Fibroblast of skin of abdomen (primary cell): ENCODE data around the gene GRIK2.

Experiments
- DNase-seq: peaks from one replicate; pipeline ENCODE4 v3.0.0-alpha.2; 2013

The GRIK2 gene

DNA sequence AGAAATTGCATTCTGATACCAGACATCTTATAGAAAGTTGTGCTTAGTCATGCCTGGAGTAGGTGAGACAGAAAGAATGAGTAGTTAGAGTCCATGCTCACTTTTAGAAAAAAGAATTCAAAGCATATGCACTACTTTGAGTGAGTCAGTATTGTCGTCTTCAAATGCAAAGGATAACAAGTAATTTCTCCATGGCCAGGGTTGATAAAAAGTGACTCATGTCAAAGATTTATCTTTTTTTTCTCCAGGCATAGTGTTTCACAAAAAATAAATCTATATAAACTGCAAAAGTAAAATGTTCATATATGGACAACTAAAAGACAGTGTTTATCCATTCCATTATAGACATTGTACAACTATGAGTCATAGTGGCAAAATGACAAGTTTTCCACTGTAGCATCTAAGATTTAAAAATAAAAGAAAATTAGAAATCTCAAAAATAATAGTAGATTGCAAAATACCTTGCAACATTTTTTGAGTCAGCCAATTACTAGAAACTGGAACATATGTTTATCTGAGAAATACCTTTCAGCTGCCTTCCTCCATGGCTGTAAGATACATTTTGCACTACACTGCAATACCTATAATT is 329.6 kb downstream of the GRIK2 start:
- DNase-seq = peak; percentile 97

DNA sequence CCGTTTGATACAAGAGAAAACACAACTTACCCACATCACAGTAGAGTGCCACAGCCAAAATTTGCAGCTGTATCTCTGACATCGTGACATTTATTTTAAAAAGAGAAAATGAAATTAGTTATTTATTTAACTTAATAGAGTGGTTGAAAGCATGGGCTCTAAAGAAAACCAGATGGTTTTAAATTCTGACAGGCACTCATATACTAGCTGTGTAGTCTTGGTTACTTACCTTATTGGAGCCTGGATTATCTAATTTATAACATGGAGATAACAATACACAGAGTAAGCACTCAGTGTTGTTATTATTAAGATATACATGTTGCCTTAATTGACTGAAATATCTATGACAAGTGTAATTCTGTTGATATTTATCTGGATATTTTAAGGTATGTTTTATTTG is 334.9 kb downstream of the GRIK2 start:
- DNase-seq = no peak

- DNase-seq = no peak
These were observed 335.4 kb downstream of the GRIK2 start for GRCh38 chr6:101728956-101729355.

GRCh38 chr6:101730954-101731353 is 337.4 kb downstream of the GRIK2 start:
- peak; percentile 14 for DNase-seq

DNA sequence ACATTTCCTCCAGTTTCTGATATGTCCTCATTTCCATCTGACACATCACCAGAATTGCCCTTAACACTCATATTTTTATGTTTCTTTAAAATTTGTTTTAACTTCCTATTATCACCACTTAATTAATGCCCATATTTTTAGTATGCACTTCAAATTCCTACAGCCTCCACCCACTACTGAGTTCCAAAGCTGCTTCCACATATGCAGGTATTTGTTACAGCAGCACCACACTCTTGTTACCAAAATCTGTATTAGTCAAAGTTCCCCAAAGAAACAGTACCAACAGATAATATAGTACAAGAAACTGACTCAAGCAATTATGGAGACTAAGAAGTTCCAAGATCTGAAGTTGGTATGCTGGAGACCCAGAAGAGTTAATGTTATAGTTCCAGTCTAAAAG is 340.4 kb downstream of the GRIK2 start:
- no peak for DNase-seq

GRCh38 chr6:101738481-101738880 is 345.0 kb downstream of the GRIK2 start:
- DNase-seq = no peak

DNA sequence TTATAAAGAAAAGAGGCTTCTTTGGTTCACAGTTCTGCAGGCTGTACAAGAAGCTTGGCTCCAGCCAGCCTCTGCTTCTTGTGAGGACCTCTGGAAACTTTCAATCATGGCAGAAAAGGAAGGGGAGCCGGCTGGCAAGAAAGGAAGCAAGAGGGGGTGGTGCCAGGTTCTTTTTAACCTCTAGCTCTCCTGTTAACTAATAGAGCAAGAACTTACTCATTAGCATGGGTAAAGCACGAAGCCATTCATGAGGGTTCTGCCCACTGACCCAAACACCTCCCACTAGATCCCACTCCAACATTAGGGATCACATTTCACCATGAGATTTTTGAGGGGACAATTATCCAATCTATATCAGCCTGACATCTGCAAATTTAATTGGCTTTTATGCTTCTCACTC is 347.1 kb downstream of the GRIK2 start:
- no peak for DNase-seq

GRCh38 chr6:101741474-101742171 is 348.1 kb downstream of the GRIK2 start:
- DNase-seq = no peak

DNA sequence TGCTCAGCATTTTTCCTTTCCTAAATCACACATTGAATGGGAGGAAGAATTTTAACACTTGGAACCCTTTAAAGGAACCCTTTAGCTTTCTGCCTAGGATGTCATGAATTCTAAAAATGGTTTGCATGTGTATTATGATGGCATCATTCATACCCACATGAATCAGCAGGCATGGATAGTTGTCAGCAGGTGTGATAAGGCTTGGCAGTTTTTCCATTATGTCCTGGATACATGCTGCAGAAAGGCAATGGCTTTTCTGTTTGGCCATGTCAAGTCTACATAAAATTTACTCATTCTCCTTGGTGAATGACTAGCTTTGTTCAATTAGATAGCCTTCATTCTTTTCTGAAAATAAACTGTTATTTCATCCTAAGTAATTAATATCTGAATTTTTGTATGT is 353.7 kb downstream of the GRIK2 start:
- no peak for DNase-seq

DNA sequence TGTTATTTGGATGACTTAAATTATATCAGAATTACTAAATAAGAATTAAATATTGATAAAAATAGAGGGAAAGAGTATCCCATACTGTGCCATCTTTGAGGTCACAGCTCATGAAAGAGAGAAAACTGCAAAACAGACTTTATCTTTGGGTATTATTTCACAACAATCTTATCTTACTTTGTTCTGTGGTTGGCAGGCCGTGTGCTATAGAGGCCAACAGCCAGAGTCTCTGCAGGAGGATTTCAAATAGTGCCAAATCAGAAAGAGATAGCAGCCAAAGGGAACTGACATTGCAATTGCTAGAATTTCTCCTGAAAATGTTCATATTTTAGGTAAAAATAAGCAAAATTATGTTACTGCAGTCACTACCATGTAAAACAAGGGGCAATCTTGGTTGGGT is 354.2 kb downstream of the GRIK2 start:
- no peak for DNase-seq

GRCh38 chr6:101755931-101756330 is 362.4 kb downstream of the GRIK2 start:
- no peak for DNase-seq

DNA sequence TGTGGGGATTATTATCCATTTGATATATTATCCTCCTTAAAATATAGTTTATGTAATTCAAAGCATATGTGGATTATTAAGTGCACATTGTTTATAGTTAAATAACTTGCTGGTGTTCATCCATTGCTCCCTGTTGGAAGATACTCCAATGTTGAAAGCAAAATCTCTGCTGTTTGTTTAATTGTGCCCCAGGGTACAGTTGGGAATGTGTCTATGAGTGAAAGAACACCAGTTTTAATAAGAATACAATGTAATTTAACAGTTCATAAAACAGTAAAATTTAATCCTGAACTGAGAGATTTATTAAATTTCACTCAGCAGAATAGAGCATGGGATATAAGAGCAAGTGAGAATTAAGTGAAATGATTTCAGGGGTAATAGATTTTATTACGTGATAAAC is 364.9 kb downstream of the GRIK2 start:
- DNase-seq = peak; percentile 54

GRCh38 chr6:101760843-101761621 is 367.5 kb downstream of the GRIK2 start:
- DNase-seq = peak; percentile 91

DNA sequence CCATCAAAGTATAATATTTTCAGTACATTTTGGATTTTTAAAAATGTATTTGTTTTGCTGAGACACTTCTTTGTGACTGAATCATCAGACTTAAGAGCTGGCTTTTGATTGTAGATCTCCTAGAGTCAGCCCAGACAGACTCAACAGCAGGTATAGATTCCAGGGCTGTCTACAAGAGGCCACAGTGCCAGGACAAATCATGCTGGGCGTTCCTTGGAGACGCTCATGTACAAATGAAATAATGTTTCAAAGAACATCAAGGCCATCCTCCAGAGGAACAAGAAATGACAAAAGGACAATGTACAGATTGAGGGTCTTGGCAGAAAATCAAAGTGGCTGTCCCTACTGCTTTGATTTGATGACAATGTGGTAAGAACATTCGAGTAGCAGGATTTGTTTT is 369.3 kb downstream of the GRIK2 start:
- peak; percentile 10 for DNase-seq

DNA sequence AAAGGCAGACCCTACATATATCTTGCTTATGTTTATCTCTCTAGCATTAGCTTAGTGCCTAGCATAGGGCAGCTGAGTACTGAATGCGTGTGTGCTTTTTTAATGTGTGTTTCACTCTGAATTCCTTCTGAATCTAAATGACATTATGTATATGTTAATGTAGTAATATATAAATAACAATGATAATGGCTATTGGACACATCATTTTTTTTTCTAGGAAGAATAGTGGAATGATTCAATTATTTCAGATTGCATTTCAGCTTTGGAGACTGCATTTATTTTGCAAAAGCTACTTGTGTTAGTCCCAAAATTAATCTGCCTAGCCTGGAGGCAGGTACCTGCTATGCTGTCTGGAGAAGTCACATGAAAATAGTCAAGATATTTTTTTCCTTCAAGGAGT is 371.8 kb downstream of the GRIK2 start:
- no peak for DNase-seq

DNA sequence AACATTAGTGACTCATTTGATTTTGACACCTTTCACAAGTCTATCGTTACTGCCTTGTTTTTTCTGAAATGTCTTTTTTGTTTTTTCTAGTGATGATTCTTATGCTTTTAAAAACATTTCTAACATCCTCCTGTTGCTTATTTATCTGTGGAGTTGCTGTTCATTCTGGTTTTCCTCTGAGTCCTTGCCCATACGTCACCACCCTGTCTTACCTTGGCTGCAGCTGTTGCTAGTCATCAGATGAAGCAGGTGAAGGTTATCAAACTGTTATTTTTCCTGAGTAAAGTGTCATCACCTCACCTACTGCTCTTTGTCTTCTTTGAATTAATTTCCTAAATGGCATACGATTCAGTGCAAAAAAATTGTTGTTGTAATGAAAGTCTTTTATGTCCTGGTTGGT is 376.6 kb downstream of the GRIK2 start:
- DNase-seq = no peak

GRCh38 chr6:101776919-101777350 is 383.4 kb downstream of the GRIK2 start:
- DNase-seq = no peak

DNA sequence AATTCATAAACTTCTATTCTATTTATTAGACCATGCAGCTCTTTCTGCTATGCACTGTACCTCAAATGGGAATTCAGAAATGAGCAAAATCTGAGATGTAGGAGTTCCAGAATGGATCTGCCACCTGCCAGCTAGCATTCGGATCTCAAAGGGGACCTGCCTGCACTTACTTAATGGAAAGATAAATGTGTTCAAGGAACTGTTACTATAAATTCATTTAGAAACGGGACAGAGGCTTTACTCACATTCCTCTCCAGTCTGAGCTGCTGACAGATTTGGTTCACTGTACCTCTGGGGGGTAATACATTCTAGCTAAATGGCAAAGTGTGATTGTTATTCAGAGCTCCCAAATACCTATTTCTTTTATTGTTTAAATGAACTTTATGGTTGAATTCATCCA is 384.1 kb downstream of the GRIK2 start:
- DNase-seq = peak; percentile 13

GRCh38 chr6:101779051-101779844 is 385.7 kb downstream of the GRIK2 start:
- DNase-seq = peak; percentile 77

DNA sequence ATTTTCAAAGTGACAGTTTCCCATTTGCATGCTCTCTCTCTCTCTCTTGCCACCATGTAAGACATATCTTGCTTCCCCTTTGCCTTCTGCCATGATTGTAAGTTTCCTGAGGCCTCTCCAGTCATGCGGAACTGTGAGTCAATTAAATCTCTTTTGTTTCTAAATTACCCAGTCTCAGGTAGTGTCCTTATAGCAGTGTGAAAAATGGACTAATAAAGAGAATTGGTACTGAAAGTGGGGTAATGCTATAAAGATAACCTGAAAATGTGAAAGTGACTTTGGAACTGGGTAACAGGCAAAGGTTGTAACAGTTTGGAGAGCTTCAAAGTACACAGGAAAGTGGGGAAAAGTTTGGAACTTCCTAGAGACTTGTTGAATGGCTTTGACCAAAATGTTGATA is 389.8 kb downstream of the GRIK2 start:
- DNase-seq = no peak

DNA sequence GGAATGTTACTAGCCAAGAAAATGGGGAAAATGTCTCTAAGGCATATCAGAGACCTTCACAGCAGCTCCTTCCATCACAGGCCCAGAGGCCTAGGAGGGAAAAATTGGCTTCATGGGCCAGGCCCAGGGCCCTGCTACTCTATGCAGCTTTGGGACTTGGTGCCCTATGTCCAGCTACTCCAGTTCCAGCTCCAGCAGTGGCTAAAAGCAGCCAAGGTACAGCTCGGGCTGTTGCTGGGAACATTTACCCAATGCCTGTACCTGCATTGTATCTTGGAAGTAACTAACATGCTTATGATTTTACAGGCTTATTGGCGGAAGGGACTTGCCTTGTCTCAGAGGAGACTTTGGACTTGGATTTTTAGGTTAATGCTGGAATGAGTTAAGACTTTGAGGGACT is 390.6 kb downstream of the GRIK2 start:
- no peak for DNase-seq

DNA sequence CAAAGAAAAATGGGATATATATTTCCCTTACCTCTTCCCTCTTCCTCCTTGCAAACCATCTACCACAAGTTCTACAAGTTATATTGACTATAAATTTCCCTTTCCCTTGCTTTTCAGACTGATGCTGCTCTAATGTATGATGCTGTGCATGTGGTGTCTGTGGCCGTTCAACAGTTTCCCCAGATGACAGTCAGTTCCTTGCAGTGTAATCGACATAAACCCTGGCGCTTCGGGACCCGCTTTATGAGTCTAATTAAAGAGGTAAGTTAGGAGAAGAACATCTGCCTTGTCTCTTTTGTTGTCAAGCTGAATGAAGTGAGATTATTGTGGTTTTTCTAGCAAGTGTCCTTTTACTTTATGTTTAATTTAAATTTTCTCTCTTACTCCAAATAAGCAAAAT is 406.0 kb downstream of the GRIK2 start:
- no peak for DNase-seq

DNA sequence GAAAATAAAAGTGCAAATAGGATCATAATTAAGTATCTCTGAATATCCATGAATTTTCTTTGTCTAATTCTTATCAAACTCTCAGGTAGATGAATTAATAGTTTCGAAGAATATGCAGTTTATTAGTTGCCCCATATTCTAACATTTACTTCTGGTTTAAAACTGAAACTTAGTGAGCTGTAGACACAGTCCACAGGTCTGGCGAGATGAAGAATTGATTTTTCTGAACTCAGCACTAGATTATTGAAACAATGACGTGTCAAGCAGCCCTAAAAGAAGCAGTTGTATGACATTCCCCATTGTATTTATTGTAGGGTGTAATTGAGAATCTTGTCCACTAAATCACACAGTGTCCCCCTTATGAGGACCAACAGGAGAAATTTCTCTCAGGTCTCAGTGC is 407.1 kb downstream of the GRIK2 start:
- DNase-seq = no peak
